HepG2 (cell line): Measurements from ENCODE around the gene PIM1. TPM values are rescaled to one million over a fixed set of nuclear protein-coding genes. Genes with fewer than 3 reads are reported as not detected.

ENCODE experiments used
- BCL6 ChIP-seq: IDR thresholded peaks from 2 replicates; pipeline ENCODE4 v1.6.1; 2016; ENCODE audit warnings: missing genetic modification reagents, missing compliant biosample characterization
- MTA3 ChIP-seq: sonication (generic); formaldehyde crosslinking; IDR thresholded peaks from 2 replicates; pipeline ENCODE4 v1.4.0; 2020; ENCODE audit warnings: missing genetic modification reagents
- POLR2A ChIP-seq, 2 experiments: IDR thresholded peaks; 2 replicates each; pipeline ENCODE4 v1.6.1; 2011; ENCODE audit warnings: low read depth in 2 of 2, low read length in 2 of 2, mild to moderate bottlenecking in 1 of 2, moderate library complexity in 1 of 2; ENCODE audit not compliant: insufficient read depth in 1 of 2
- TARDBP ChIP-seq: sonication (generic); formaldehyde crosslinking; IDR thresholded peaks from 2 replicates; pipeline ENCODE4 v1.8.0; 2022; ENCODE audit warnings: mild to moderate bottlenecking, missing genetic modification reagents
- ZBTB21 ChIP-seq: sonication (generic); formaldehyde crosslinking; IDR thresholded peaks from 2 replicates; pipeline ENCODE4 v1.4.0; 2020; ENCODE audit warnings: missing genetic modification reagents
- ZNF256 ChIP-seq: sonication (generic); formaldehyde crosslinking; conservative IDR thresholded peaks from 2 replicates; pipeline ENCODE4 v1.4.0; 2020; ENCODE audit warnings: missing genetic modification reagents
- ZNF7 ChIP-seq: IDR thresholded peaks from 2 replicates; pipeline ENCODE4 v1.6.1; 2016; ENCODE audit warnings: missing biosample characterization, missing genetic modification reagents
- polyA plus RNA-seq, 8 experiments: library from polyadenylated mRNA; depleted of rRNA in 3 of 8; stranded (reverse) in 7 of 8; unstranded in 1 of 8; fragments of >200 nt; fragmentation: Illumina TruSeq in 4 of 8; extraction: Trizol in 4 of 8; gene quantifications; 2 replicates each; pipeline versions ENCODE4 v1.2.1 to v1.2.3, GENCODE V29; 2011 to 2016; ENCODE audit warnings: low read depth in 4 of 8, missing spikeins in 1 of 8, mixed read lengths in 1 of 8; ENCODE audit not compliant: insufficient read depth in 1 of 8
- total RNA-seq, 5 experiments: library from RNA; depleted of rRNA; stranded (reverse); fragments of >200 nt; fragmentation: Illumina TruSeq; extraction: Trizol; gene quantifications; 2 replicates each; pipeline ENCODE4 v1.2.3, GENCODE V29; 2016; ENCODE audit warnings: low read depth in 1 of 5
- TF ChIP-seq, protein P1 (sequence below): sonication (generic); formaldehyde crosslinking; IDR thresholded peaks from 2 replicates; pipeline ENCODE4 v1.8.1; 2023; ENCODE audit warnings: mild to moderate bottlenecking, inconsistent platforms, moderate library complexity, missing genetic modification reagents, borderline replicate concordance
- TF ChIP-seq, protein P2 (sequence below): sonication (generic); formaldehyde crosslinking; IDR thresholded peaks from 2 replicates; pipeline ENCODE4 v1.4.0; 2020; ENCODE audit warnings: mild to moderate bottlenecking, missing genetic modification reagents, borderline replicate concordance
- TF ChIP-seq, protein P3 (sequence below): sonication (generic); formaldehyde crosslinking; conservative IDR thresholded peaks from 2 replicates; pipeline ENCODE4 v1.4.0; 2020; ENCODE audit warnings: mild to moderate bottlenecking, missing genetic modification reagents, moderate library complexity

Gene PIM1
- total and polyA plus RNA-seq, 2 of the 13 experiments (the other 11 are each of a cell fraction or from before 2014, with no cell fraction given), result 29.4 to 117 TPM

DNA sequence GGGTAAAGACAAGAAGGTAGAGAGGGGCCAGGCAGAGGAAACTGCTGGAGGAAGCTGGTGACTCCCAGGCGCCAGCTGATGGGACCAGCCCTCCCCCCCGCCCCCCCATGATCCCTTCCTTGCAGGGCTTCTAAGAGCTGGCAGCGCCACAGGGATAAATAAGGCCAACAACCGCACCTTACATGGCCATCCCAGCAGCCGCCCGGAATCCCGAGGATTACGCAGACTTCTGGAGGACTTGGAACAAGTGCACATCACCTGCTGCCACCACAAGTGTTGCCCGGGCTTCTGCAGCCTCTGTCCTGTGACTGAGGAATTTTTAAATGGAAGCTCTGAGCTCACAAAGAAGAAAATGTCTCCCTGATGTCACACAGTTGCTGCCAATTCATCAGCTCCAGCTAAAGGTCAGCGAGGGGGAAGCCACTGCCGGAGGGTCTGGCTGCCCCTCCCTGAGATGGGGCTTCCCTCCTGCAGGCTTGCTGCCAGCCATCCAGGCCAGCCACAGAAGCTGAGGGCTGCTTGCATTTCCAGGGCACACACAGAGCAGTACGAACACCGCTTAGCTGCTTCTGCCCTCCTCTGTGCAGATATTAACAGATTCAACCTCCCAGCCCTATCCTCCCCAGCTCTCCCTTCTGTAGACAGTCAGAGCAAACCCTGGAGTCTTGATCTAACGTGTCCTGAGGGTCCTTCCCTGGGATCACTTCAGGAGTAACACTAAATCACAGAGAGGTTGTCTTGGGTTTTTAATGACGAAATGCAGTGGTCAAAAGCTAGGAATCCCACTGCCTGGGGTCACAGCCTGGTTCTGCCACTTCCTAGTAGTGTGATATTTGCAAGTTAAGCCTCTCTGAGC, 38.6 kb upstream of the PIM1 start (continued):
- TF ChIP-seq, protein P1, sequence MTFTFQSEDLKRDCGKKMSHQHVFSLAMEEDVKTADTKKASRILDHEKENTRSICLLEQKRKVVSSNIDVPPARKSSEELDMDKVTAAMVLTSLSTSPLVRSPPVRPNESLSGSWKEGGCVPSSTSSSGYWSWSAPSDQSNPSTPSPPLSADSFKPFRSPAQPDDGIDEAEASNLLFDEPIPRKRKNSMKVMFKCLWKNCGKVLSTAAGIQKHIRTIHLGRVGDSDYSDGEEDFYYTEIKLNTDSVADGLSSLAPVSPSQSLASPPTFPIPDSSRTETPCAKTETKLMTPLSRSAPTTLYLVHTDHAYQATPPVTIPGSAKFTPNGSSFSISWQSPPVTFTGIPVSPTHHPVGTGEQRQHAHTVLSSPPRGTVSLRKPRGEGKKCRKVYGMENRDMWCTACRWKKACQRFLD (CRISPR knock-in tag), result no peak
- TF ChIP-seq, protein P2, sequence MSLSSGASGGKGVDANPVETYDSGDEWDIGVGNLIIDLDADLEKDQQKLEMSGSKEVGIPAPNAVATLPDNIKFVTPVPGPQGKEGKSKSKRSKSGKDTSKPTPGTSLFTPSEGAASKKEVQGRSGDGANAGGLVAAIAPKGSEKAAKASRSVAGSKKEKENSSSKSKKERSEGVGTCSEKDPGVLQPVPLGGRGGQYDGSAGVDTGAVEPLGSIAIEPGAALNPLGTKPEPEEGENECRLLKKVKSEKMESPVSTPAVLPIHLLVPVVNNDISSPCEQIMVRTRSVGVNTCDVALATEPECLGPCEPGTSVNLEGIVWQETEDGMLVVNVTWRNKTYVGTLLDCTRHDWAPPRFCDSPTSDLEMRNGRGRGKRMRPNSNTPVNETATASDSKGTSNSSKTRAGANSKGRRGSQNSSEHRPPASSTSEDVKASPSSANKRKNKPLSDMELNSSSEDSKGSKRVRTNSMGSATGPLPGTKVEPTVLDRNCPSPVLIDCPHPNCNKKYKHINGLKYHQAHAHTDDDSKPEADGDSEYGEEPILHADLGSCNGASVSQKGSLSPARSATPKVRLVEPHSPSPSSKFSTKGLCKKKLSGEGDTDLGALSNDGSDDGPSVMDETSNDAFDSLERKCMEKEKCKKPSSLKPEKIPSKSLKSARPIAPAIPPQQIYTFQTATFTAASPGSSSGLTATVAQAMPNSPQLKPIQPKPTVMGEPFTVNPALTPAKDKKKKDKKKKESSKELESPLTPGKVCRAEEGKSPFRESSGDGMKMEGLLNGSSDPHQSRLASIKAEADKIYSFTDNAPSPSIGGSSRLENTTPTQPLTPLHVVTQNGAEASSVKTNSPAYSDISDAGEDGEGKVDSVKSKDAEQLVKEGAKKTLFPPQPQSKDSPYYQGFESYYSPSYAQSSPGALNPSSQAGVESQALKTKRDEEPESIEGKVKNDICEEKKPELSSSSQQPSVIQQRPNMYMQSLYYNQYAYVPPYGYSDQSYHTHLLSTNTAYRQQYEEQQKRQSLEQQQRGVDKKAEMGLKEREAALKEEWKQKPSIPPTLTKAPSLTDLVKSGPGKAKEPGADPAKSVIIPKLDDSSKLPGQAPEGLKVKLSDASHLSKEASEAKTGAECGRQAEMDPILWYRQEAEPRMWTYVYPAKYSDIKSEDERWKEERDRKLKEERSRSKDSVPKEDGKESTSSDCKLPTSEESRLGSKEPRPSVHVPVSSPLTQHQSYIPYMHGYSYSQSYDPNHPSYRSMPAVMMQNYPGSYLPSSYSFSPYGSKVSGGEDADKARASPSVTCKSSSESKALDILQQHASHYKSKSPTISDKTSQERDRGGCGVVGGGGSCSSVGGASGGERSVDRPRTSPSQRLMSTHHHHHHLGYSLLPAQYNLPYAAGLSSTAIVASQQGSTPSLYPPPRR (CRISPR knock-in tag), result 0 out of 2 replicates have a peak, but pooled peaks have one; percentile 16
- TF ChIP-seq TARDBP (CRISPR knock-in tag), result peak; percentile 62; the same call in 1 of the 2 replicates
- TF ChIP-seq ZBTB21 (CRISPR knock-in tag), result peak; percentile 44; the same call in 1 of the 2 replicates
- no peak for TF ChIP-seq MTA3
- TF ChIP-seq ZNF256 (CRISPR knock-in tag), result 0 out of 2 replicates have a peak, but pooled peaks have one; percentile 33
- no peak for TF ChIP-seq ZNF7 (CRISPR knock-in tag)
- TF ChIP-seq, protein P3, sequence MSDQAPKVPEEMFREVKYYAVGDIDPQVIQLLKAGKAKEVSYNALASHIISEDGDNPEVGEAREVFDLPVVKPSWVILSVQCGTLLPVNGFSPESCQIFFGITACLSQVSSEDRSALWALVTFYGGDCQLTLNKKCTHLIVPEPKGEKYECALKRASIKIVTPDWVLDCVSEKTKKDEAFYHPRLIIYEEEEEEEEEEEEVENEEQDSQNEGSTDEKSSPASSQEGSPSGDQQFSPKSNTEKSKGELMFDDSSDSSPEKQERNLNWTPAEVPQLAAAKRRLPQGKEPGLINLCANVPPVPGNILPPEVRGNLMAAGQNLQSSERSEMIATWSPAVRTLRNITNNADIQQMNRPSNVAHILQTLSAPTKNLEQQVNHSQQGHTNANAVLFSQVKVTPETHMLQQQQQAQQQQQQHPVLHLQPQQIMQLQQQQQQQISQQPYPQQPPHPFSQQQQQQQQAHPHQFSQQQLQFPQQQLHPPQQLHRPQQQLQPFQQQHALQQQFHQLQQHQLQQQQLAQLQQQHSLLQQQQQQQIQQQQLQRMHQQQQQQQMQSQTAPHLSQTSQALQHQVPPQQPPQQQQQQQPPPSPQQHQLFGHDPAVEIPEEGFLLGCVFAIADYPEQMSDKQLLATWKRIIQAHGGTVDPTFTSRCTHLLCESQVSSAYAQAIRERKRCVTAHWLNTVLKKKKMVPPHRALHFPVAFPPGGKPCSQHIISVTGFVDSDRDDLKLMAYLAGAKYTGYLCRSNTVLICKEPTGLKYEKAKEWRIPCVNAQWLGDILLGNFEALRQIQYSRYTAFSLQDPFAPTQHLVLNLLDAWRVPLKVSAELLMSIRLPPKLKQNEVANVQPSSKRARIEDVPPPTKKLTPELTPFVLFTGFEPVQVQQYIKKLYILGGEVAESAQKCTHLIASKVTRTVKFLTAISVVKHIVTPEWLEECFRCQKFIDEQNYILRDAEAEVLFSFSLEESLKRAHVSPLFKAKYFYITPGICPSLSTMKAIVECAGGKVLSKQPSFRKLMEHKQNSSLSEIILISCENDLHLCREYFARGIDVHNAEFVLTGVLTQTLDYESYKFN (CRISPR knock-in tag), result no peak
- TF ChIP-seq BCL6, result no peak; the same call in 1 of the 2 replicates
- TF ChIP-seq POLR2A (IDR thresholded peaks at IDR 0.05; ENCODE audit: insufficient read depth in 1 of 2, low read depth in 2 of 2, low read length in 2 of 2), result peak in 1 of 2 experiments; percentile 15; a peak in 1 of 4 replicates
